Erythroblast (primary cell): Measurements from ENCODE around the gene FAM13A.

Experiments used
- GATA1 ChIP-seq: IDR thresholded peaks from 2 replicates; pipeline ENCODE4 v1.6.1; 2011; ENCODE audit warnings: low read depth, mild to moderate bottlenecking, control low read depth, low read length, moderate library complexity
- POLR2A ChIP-seq: IDR thresholded peaks from 2 replicates; pipeline ENCODE4 v1.6.1; 2011; ENCODE audit warnings: mild to moderate bottlenecking, low read length

- no peak for TF ChIP-seq POLR2A
- no peak for TF ChIP-seq GATA1
These were observed 12.5 kb upstream of the FAM13A start for GRCh38 chr4:89069481-89069880.
